ENCODE data around the gene PCSK7. TPM values are rescaled to one million over a fixed set of nuclear protein-coding genes. Genes with fewer than 3 reads are reported as not detected.
"Not testable (repeated sequence)": the region's sequence is repeated elsewhere in the genome, so short reads cannot be mapped to it uniquely, and the experiment has no call there.

The PCSK7 gene
- total and polyA plus RNA-seq, 11 donors, result 16.9 to 43.4 (median 26.2) TPM

GRCh38 chr11:117210620-117211019, 21.3 kb downstream of the PCSK7 start:
- DNase-seq (peak in 1 of 5 donors; percentile 2), ATAC-seq (no peak)
- H3K4me1 ChIP-seq, result peaks cover 0 to under 1% (median 0%) of the 10 kb centered on the region in 12 donors

DNA sequence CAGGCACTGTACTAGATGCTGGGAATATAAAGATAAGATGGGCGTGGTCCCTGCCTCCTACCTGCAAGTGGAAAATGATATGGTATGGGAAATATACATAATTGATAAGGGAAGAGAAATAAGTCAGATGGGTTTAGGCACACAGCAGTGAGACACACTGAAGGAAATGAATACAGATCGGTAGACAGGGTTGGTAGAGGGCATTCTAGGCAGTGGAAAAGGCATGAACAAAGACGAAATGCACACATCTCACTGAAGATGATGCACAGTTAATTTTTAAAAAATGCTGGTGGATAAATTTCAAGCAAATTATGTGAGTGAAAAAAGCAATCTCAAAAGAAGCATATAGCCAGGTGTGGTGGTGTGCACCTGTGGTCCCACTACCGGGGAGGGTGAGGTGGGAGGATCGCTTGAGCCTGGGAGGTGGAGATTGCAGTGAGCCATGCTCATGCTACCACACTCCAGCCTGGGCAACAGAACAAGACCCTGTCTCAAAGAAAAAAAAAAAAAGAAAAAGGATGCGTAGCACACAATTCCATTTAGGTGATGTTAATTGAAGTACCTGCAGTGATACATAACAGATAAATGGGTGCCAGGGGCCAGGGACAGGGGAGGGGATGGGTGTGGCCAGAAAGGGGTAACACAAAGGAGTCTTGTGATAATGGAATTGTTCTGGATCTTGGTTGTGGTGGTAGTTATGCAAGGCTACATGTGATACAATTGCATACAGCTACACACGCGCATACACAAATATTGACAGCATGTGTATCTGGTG, 22.3 kb downstream of the PCSK7 start:
- 90 to 93% (median 91%) methylated on average over 7 to 8 of the region's 8 CpGs for WGBS, 4 donors
- intact Hi-C loops (cut with DNase I), result loop anchor here in 6 of 10 donors (2.0 to 5.0 kb wide), 3 partner anchors 75 to 77 kb away; no protein-coding TSS in a partner anchor
- Histone ChIP-seq H3K36me3 (peaks cover 0 to 61% (median 40%) of the 10 kb centered on the region in 9 donors), H3K4me1 (peaks cover 0 to 12% (median 5%) of the 10 kb centered on the region in 12 donors), H3K27ac (peak overlapping the region in 1 of 12 donors; percentile 41)
- H3K27me3 ChIP-seq, H3K4me3 ChIP-seq, ATAC-seq, H3K9me3 ChIP-seq: not testable (repeated sequence)
- peak in 2 of 5 donors; percentile 16 to 28 for DNase-seq

More at GRCh38 chr11:117210620-117211019, 21.3 kb downstream of the PCSK7 start:
- TF ChIP-seq CTCF (IDR thresholded peaks at IDR 0.05), result no peak
- TF ChIP-seq POLR2A (IDR thresholded peaks at IDR 0.05), result no peak
- H3K4me3 ChIP-seq, result no peak overlapping the region
- H3K9me3 ChIP-seq, result no peaks in the 10 kb centered on the region
- 96 to 100% (median 98%) methylated on average over 3 of the region's 3 CpGs for WGBS, 4 donors
- peaks cover 0 to 62% (median 37%) of the 10 kb centered on the region in 9 donors for H3K36me3 ChIP-seq
- no peaks in the 10 kb centered on the region for H3K27me3 ChIP-seq
- H3K27ac ChIP-seq, result peak overlapping the region in 1 of 12 donors; percentile 41
- intact Hi-C loops (cut with DNase I), result no loop called here

GRCh38 chr11:117208710-117209109, 23.2 kb downstream of the PCSK7 start:
- not testable (repeated sequence) for ATAC-seq, H3K4me3 ChIP-seq, H3K27me3 ChIP-seq, H3K9me3 ChIP-seq
- intact Hi-C loops (cut with DNase I), result loop anchor here in 6 of 10 donors (2.0 to 5.0 kb wide), 3 partner anchors 74 to 76 kb away; no protein-coding TSS in a partner anchor
- peak in 1 of 5 donors; percentile 49 for DNase-seq
- WGBS, 4 donors, result 60 to 89% (median 86%) methylated on average over 2 to 9 of the region's 13 CpGs
- H3K4me1 ChIP-seq, result peaks cover 0 to 20% (median 11%) of the 10 kb centered on the region in 12 donors
- peaks cover 0 to 61% (median 40%) of the 10 kb centered on the region in 9 donors for H3K36me3 ChIP-seq
- peak overlapping the region in 1 of 12 donors; percentile 51 for H3K27ac ChIP-seq

- not testable (repeated sequence) for H3K9me3 ChIP-seq, H3K4me3 ChIP-seq, H3K27ac ChIP-seq, ATAC-seq, H3K27me3 ChIP-seq
- Histone ChIP-seq H3K36me3 (peaks cover 0 to 57% (median 40%) of the 10 kb centered on the region in 9 donors), H3K4me1 (peaks cover 0 to 31% (median 11%) of the 10 kb centered on the region in 12 donors)
- DNase-seq, result peak in 1 of 5 donors; percentile 20
- intact Hi-C loops (cut with DNase I), result loop anchor here in 4 of 10 donors (5.0 kb wide), 1 partner anchor 75 kb away; no protein-coding TSS in a partner anchor
- 89 to 97% (median 95%) methylated on average over 4 to 5 of the region's 5 CpGs for WGBS, 4 donors
Observed at GRCh38 chr11:117207481-117207880, 24.4 kb downstream of the PCSK7 start.

DNA sequence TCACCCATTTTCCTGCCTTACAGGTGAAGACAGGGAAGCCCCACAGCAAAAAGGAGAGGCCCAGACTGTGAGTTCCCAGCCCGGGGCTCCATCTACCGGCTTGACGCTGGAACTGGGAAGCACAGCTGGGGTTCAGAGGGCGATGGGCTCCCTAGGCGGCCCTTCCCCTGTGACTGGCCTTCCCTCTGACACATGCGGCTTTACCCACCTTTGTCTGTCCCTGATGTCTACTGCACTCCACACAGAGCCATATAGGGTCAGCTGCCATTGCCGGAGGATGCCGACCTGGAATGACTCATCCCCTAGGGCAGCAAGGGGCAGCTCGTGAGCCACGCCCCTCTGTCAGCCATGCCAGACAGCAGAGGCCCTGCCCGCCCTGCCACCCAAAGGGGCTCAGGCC, 25.0 kb downstream of the PCSK7 start:
- H3K27ac ChIP-seq, result peak overlapping the region in 1 of 12 donors; percentile 42

DNA sequence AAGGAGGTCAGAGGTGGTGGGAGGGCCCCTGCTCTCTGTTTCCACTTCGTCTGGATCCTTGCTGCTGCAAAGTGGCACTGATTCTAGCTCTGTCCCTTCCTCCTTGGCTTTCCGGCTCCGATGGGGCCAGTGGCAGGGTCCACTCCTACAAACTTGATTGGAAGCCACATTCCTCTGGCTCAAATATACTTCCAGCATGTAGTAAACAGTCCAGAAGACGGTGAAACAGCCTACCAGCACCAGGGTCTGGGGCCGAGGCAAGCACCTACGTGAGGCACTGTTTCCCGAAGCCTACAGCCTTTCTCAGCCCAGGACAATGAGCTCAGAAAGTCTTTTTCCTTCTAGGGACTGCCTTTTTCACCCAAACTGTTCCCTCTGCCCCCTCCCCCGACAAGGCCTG, 25.8 kb downstream of the PCSK7 start:
- H3K36me3 ChIP-seq, result peaks cover 0 to 44% (median 33%) of the 10 kb centered on the region in 9 donors
- not testable (repeated sequence) for H3K4me3 ChIP-seq, H3K27me3 ChIP-seq, H3K9me3 ChIP-seq
- H3K27ac ChIP-seq, result peak overlapping the region in 2 of 12 donors; percentile 59 to 74
- H3K4me1 ChIP-seq, result peaks cover 0 to 39% (median 14%) of the 10 kb centered on the region in 12 donors
- intact Hi-C loops (cut with DNase I), result loop anchor here in 4 of 10 donors (5.0 kb wide), 1 partner anchor 74 kb away; no protein-coding TSS in a partner anchor
- peak in 1 of 5 donors; percentile 52 for DNase-seq
- 74 to 86% (median 77%) methylated on average over 6 to 8 of the region's 8 CpGs for WGBS, 4 donors
- ATAC-seq, result peak in 1 of 4 donors; percentile 1

More for the DNA sequence above, 25.0 kb downstream of the PCSK7 start:
- not testable (repeated sequence) for H3K9me3 ChIP-seq, H3K4me3 ChIP-seq, H3K27me3 ChIP-seq
- 77 to 84% methylated on average over 5 to 6 of the region's 11 CpGs; no CpG with 5 or more reads in 2 of the 4 donors for WGBS, 4 donors
- ATAC-seq (peak in 3 of 4 donors; percentile 51 to 71 (median 68)), DNase-seq (peak in 1 of 5 donors; percentile 28)
- intact Hi-C loops (cut with DNase I), result loop anchor here in 4 of 10 donors (5.0 kb wide), 1 partner anchor 75 kb away; no protein-coding TSS in a partner anchor
- Histone ChIP-seq H3K36me3 (peaks cover 0 to 51% (median 38%) of the 10 kb centered on the region in 9 donors), H3K4me1 (peaks cover 0 to 31% (median 11%) of the 10 kb centered on the region in 12 donors)
- peak in 1 of 12 donors; percentile 15 for TF ChIP-seq CTCF (IDR thresholded peaks at IDR 0.05)
